HG02973 (cell line): ENCODE measurements around the gene ZNF865.
"Not testable (repeated sequence)": the region's sequence is repeated elsewhere in the genome, so short reads cannot be mapped to it uniquely, and the experiment has no call there.

Experiments used
- ATAC-seq: cut with Tn5 transposase; IDR thresholded peaks from one replicate; pipeline ENCODE4 v1.9.1; 2021; ENCODE audit warnings: moderate library complexity; ENCODE audit not compliant: unreplicated experiment

The ZNF865 gene

DNA sequence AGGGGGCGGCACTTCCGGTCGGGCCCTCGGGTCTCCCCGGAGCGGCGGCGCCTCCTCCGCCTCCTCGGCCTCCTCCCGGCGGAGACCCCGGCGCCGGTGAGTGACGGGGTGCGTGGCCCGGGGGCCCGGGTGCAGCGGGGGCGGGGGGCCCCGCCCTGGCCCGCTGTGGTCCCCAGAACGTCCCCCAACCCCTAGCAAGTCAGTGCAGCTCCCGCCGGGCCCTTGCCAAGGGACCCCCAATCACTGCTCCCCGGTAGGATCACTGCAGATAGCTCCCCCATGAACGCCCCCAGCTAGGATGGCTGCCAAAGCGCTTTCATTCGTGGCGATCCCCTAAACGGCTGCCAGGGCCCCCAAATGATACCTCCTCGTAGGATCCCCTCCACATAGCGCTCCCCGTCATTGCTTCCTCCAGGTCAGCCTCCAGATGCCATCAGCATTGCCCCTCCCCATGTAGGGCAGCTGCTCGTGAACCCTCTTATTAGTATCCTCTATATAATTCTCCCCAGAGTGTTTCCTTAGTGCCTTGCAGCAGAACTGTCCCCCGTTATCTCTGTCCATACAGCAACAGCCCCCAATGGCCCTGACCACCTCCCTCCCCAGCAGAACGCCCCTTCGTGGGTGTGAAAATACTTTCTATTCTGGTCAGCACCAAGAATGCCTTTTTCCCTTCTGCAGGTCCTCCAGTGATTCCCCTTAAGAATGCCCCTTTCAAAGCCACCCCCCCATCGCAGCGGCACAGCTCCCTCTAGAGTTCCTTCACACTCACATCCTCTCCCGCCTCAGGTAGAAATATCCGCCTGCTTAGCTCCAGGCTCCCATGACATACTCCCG lies at the start of gene ZNF865:
ZNF865 (plus strand) TSS at position 11 of the 834 bp plus-strand sequence. CDS start 7,972 bp downstream, outside the sequence.
- peak; percentile 37 for ATAC-seq

- no peak for ATAC-seq
Measured at GRCh38 chr19:55559684-55560083, 45.8 kb upstream of the ZNF865 start.

- no peak for ATAC-seq
Measured at GRCh38 chr19:55563261-55563690, 42.2 kb upstream of the ZNF865 start.

- no peak for ATAC-seq
Measured at GRCh38 chr19:55566823-55567222, 38.6 kb upstream of the ZNF865 start.

DNA sequence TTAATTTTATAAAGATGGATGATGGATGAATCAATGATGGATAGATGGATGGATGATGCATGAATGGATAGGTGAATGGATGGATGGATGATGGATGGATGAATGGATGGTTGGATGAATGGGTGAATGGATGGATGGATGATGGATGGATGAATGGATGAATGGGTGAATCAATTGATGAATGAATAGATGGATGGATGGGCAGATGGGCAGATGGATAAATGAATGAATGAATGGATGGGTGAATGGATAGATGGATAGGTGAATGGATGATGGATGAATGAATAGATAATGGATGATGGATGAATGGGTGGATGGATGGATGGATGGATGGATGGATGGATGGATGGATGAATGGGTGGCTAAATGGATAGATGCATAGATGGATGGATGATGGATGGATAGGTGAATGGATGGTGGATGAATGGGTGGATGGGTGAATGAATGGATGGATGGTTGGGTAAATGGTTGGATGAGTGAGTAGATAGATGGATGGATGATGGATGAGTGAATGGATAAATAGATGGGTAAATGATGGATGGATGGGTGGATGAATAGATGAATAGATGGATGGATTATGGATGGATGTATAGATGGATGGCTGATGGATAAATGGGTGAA lies 37.6 kb upstream of the ZNF865 start:
- ATAC-seq = no peak

GRCh38 chr19:55569477-55569876 lies 36.0 kb upstream of the ZNF865 start:
- not testable (repeated sequence) for ATAC-seq

- not testable (repeated sequence) for ATAC-seq
Measured at GRCh38 chr19:55573929-55574328, 31.5 kb upstream of the ZNF865 start.

GRCh38 chr19:55576746-55577145 lies 28.7 kb upstream of the ZNF865 start:
- no peak for ATAC-seq

GRCh38 chr19:55578031-55578760 lies 27.3 kb upstream of the ZNF865 start:
- no peak for ATAC-seq

DNA sequence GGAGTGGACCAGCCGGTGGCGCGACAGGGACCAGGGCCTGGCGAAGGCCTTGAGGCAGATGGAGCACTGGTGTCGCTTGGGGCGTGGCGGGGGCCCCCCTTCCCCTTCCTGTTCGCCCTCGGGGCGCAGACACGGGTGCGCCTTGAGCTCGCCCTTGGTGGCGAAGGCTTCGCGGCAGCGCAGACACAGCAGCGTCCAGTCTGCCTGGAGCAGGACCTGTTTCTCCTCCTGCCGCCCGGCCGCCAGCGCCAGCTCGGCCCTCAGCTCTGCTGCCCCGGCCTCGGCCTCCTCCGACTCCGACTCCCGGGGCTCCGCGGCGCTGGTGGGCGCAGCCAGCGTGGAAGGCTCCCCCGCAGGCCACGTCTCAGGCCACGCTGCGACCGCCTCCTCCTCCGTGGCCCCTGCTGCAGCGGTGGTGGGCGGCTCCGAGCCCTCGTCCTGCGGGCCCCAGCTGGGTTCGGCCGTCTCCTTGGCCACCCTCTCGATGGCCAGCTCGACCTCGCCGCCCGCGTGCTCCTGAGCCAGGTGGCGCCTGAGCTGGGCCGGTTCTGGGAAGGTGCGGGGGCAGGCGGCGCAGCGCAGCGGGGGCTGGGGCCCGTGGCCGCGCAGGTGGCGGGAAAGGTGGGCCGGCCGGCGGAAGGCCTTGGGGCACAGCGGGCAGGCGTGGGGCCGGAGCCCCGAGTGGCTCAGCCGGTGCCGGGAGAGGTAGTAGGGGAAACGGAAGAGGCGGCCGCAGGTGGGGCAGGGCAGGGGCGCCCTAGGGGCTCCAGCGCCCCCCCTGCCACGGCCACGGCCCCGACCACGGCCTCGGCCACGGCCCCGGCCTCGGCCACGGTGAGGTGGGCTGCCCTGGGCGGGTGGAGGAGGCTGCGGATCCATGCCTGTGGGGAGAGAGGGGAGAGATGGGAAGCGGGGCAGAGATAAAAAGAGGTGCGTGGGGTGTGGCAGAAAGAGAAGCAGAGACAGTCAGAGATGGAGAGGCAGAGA lies 26.4 kb upstream of the ZNF865 start:
- ATAC-seq = no peak

DNA sequence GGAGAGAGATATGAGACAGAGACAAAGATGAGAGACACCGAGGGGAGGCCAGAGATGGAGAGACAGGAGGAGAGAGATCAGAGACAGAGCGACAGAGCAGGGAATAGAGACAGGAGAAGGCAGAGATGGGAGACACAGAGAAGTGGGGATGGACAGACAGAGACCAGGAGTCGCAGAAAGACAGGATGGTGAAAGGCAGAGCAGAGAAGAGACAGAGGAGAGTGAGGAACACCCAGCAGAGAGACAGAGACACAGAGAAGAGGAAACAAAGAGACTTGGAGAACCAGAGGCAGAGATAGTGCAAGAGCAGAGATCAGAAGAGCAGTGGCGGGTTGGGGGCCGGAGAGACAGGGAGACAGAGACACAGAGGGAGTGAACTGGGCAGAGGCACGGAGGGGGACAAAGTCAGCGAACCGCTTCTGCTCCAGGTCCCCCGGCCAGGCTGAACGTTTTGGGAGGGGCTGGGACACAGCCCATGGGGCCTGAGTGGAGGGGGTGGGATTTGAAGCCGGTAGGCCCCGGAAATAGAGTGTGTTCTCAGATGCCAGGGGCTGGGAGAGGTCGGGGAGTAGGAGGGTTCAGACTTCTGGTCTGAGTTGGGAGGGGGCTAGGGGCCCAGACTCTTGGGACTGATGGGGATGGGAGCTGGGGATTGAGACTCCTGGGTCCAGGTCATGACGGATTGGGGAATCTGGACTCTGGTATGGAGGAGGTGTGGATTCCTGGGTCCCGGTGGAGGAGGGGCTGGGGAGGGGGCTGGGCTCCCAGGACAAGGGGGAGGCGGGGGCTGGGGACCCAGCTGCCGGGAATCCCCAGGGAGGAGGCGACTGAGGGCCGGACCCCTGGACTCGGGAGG lies 25.5 kb upstream of the ZNF865 start:
- no peak for ATAC-seq

GRCh38 chr19:55580628-55581144 lies 24.8 kb upstream of the ZNF865 start, which contains the start of gene ZNF579:
ZNF579 (minus strand) TSS chr19:55580848; CDS start chr19:55579639, 1,209 bp downstream.
- no peak for ATAC-seq

DNA sequence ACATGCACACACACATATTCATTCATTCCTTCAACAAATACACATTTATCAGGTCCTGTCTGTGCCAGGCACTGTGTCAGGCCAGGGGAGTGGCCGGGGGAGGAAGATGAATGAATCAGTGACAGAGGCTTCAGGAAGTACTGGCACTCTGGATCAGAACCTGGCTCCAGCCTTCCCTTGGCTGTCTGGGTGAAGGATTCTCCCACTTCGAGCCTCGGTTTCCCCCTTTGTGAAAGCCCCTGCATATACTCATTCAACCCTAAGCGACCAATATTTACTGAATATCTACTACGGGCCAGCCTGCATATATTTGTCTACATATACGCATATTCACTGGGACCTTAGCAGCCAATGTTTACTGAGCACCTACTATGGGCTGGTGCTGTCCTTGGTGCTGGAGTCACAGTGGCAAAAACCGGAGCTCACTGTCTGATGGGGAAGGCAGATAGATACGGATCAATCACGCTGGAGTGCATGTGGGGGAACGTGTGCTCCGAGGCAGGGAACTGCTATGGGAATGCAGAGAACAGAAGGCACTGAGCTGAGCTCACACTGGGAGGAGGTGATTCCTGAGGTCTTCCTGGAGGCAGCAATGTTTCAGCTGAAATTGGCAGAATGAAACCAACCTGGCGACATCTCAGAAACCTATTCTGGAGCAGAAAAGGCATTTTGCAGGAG lies 24.2 kb upstream of the ZNF865 start:
- ATAC-seq = no peak

GRCh38 chr19:55581823-55582223 lies 23.6 kb upstream of the ZNF865 start:
- no peak for ATAC-seq

DNA sequence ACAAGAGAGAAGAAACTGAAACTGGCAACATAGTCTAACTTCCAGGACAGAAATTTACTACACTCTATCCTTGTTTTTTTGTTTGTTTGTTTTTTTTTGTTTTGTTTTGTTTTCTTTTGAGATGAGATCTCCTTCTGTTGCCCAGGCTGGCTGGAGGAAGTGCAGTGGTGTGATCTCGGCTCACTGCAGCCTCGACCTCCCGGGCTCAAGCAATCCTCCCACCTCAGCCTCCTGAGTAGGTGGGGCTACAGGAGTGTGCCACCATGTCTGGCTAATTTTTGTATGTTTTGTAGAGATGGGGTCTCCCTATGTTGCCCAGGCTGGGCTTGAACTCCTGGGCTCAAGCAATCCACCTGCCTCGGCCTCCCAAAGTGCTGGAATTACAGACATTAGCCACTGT lies 23.2 kb upstream of the ZNF865 start:
- not testable (repeated sequence) for ATAC-seq

- ATAC-seq = not testable (repeated sequence)
Measured at GRCh38 chr19:55583897-55584296, 21.6 kb upstream of the ZNF865 start.

GRCh38 chr19:55584871-55585270 lies 20.6 kb upstream of the ZNF865 start:
- no peak for ATAC-seq

DNA sequence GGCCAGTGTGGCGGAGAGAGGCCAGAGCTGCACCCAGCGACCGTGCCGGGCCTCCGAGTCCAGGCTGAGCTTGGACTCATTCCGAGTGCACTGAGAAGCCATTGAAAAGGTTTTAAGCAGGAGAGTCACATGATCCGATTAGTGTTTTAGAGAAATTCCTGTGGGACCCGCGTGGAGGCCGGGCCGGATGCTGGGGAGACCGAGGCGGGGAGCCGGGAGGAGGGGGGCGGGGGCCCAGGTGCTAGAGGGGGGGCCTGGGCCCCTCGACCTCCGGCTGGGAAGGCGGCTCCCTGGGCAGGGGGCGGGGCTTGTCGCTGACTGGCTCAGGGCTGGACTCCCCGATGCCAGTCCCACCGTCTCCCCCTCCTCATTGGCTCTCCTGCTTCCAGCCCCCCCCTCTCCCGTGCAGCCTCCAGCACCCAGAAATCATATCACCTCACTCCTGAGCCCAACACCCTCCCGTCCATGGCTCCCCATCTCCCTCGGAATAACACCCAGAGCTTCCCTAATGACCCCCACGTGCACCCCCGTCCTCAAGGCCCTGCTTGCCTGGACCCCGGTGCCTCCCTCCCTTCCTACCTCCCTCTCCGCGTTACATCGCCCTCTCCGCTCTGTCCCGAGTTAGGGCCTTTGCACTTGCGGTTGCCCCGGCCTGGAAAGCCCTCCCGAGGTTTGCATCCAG lies 19.6 kb upstream of the ZNF865 start:
- ATAC-seq = no peak
